K562 (cell line): Measurements from ENCODE around the gene PPRC1. TPM values are rescaled to one million over a fixed set of nuclear protein-coding genes. Genes with fewer than 3 reads are reported as not detected.

Source experiments
- ATAC-seq: fragments of 200-7000 bp; cut with Tn5 transposase; 3 replicates; pipeline ENCODE4 v1.9.1; 2020; ENCODE audit warnings: moderate library complexity
- BruUV-seq: library from RNA; stranded (reverse); fragments of 400-500 nt; replicated peaks from 2 replicates; lab custom pipeline; 2021; lab: Mats Ljungman, UMichigan
- CTCF ChIA-PET: fragments of 300-600 bp; formaldehyde crosslinking; extraction: SDS; loops from one replicate; lab custom pipeline; 2021; ENCODE audit warnings: low intra/inter-chr PET ratio; lab: Yijun Ruan, JAX
- POLR2A ChIA-PET: fragments of 300-600, 350-650 bp; sonication (Branson Sonifier 250); formaldehyde crosslinking; extraction: SDS; loops from one replicate; lab custom pipeline; 2021; ENCODE audit warnings: antibody characterized with exemption, inconsistent platforms; lab: Yijun Ruan, JAX
- DNase-seq, 4 experiments: peaks; one replicate each; pipeline versions ENCODE4 v3.0.0 to v3.0.0-alpha.2; 2011 to 2018; ENCODE audit warnings: low spot score in 3 of 4, mixed read lengths in 3 of 4; ENCODE audit errors: extremely low read depth in 1 of 4
- FAIRE-seq: peaks from 2 replicates; lab custom pipeline; 2011; peaks lifted over from hg19 to GRCh38; lab: Jason Lieb, UNC
- H2AFZ ChIP-seq: 2 replicates; pipeline ENCODE4 v1.6.0; 2011; ENCODE audit warnings: low read depth, low read length, control low read depth, inconsistent platforms
- H3K27ac ChIP-seq: fragments of 200-600 bp; 3 replicates; pipeline ENCODE4 v1.8.0; 2011; ENCODE audit warnings: low read depth, mild to moderate bottlenecking, control low read depth, inconsistent platforms, low read length, moderate library complexity, mixed read lengths; ENCODE audit errors: extremely low read depth
- H3K27me3 ChIP-seq, 2 experiments: fragments of 300-600 bp in 1 of 2; 2 replicates in 1 of 2; 3 replicates in 1 of 2; pipeline versions ENCODE4 v1.6.0 to v1.8.0; 2011; ENCODE audit warnings: inconsistent platforms in 2 of 2, low read length in 2 of 2, mild to moderate bottlenecking in 1 of 2, mixed read lengths in 1 of 2, moderate library complexity in 1 of 2; ENCODE audit not compliant: control insufficient read depth in 2 of 2, insufficient read depth in 2 of 2
- H3K36me3 ChIP-seq: fragments of 300-600 bp; 3 replicates; pipeline ENCODE4 v1.8.0; 2011; ENCODE audit warnings: mild to moderate bottlenecking, low read length, inconsistent platforms; ENCODE audit not compliant: control insufficient read depth, insufficient read depth
- H3K4me1 ChIP-seq, 2 experiments: fragments of 200-600 bp in 1 of 2; replicated peaks in 1 of 2; 2 replicates in 1 of 2; 3 replicates in 1 of 2; pipeline versions ENCODE4 v1.5.1 to v1.8.0; 2011; ENCODE audit warnings: inconsistent platforms in 2 of 2, low read length in 2 of 2, mild to moderate bottlenecking in 1 of 2, mixed read lengths in 1 of 2, moderate library complexity in 1 of 2; ENCODE audit not compliant: control insufficient read depth in 2 of 2, insufficient read depth in 2 of 2
- H3K4me2 ChIP-seq: 2 replicates; pipeline ENCODE4 v1.6.1; 2011; ENCODE audit warnings: low read length, control low read depth, inconsistent platforms, mixed read lengths; ENCODE audit not compliant: insufficient read depth
- H3K4me3 ChIP-seq: fragments of 200-600 bp; sonication (generic), shearing (Covaris generic); 2 replicates; pipeline ENCODE4 v1.5.1; 2016; ENCODE audit warnings: control low read depth, inconsistent platforms
- H3K79me2 ChIP-seq: fragments of 200-600 bp; 3 replicates; pipeline ENCODE4 v1.8.0; 2011; ENCODE audit warnings: low read length, inconsistent platforms; ENCODE audit not compliant: control insufficient read depth, insufficient read depth
- H3K9ac ChIP-seq, 2 experiments: 2 replicates each; pipeline versions ENCODE4 v1.6.0 to v1.6.1; 2011; ENCODE audit warnings: low read depth in 2 of 2, low read length in 2 of 2, control low read depth in 1 of 2, inconsistent platforms in 1 of 2, mild to moderate bottlenecking in 1 of 2, mixed read lengths in 1 of 2; ENCODE audit not compliant: insufficient read depth in 1 of 2
- H3K9me1 ChIP-seq: one replicate; pipeline ENCODE4 v1.6.0; 2011; ENCODE audit warnings: inconsistent platforms, mild to moderate bottlenecking, low read length, moderate library complexity; ENCODE audit not compliant: control insufficient read depth, insufficient read depth
- H3K9me3 ChIP-seq: replicated peaks from 2 replicates; pipeline ENCODE4 v1.5.1; 2011; ENCODE audit warnings: low read depth, low read length, inconsistent platforms; ENCODE audit not compliant: control insufficient read depth, insufficient read depth
- H4K20me1 ChIP-seq: replicated peaks from 2 replicates; pipeline ENCODE4 v1.6.1; 2011; ENCODE audit warnings: low read length, inconsistent platforms, mixed read lengths; ENCODE audit not compliant: control insufficient read depth, insufficient read depth
- ATF1 ChIP-seq, 2 experiments: fragments of 450-650 bp in 1 of 2; IDR thresholded peaks; 2 replicates each; pipeline ENCODE4 v1.6.1; 2016; ENCODE audit warnings: missing compliant biosample characterization in 1 of 2, missing genetic modification characterization in 1 of 2
- HMGXB4 ChIP-seq: sonication (generic); formaldehyde crosslinking; IDR thresholded peaks from 2 replicates; pipeline ENCODE4 v1.8.1; 2023; ENCODE audit warnings: mild to moderate bottlenecking, missing genetic modification reagents
- HNRNPK ChIP-seq: fragments of 200-400 bp; formaldehyde crosslinking; IDR thresholded peaks from one replicate; pipeline ENCODE4 v1.6.1; 2018; ENCODE audit warnings: mild to moderate bottlenecking, low read depth, low read length; ENCODE audit not compliant: poor library complexity, severe bottlenecking
- KDM5B ChIP-seq: fragments of 200-600 bp; sonication (generic); IDR thresholded peaks from 2 replicates; pipeline ENCODE4 v1.6.1; 2012; ENCODE audit warnings: low read depth, mild to moderate bottlenecking, moderate library complexity, low read length, control low read depth, inconsistent platforms; ENCODE audit not compliant: insufficient replicate concordance
- POLR2B ChIP-seq: fragments of 450-650 bp; IDR thresholded peaks from 2 replicates; pipeline ENCODE4 v1.6.1; 2018; ENCODE audit warnings: low read depth; ENCODE audit not compliant: partially characterized antibody
- RBM17 ChIP-seq: fragments of 200-400 bp; formaldehyde crosslinking; IDR thresholded peaks from 2 replicates; pipeline ENCODE4 v1.6.1; 2017; ENCODE audit warnings: low read depth, mild to moderate bottlenecking, low read length, borderline replicate concordance
- ZC3H11A ChIP-seq: IDR thresholded peaks from 2 replicates; pipeline ENCODE4 v1.6.1; 2012; ENCODE audit warnings: low read depth, low read length, improper control_type of control experiment
- ZNF318 ChIP-seq, 2 experiments: fragments of 450-650 bp; IDR thresholded peaks; 2 replicates each; pipeline ENCODE4 v1.6.1; 2016; ENCODE audit warnings: mild to moderate bottlenecking in 2 of 2, borderline replicate concordance in 1 of 2, low read depth in 1 of 2, moderate library complexity in 1 of 2
- ZNF395 ChIP-seq: fragments of 200-800 bp; sonication (Bioruptor generic); IDR thresholded peaks from 2 replicates; pipeline ENCODE4 v1.6.1; 2017; ENCODE audit warnings: missing genetic modification characterization, missing compliant biosample characterization
- ZNF696 ChIP-seq: fragments of 250-450 bp; sonication (Bioruptor Pico); conservative IDR thresholded peaks from 2 replicates; pipeline ENCODE4 v1.4.0; 2020; ENCODE audit warnings: mild to moderate bottlenecking, moderate library complexity
- WGBS: fragments of 100-300 bp; shearing (Covaris generic); methylation state at CpG from one replicate; pipeline ENCODE4 v1.1.6; 2016; ENCODE audit warnings: low coverage, mixed read lengths; ENCODE audit not compliant: insufficient coverage; ENCODE audit errors: missing lambda C conversion rate; 5-methylcytosine and 5-hydroxymethylcytosine counted together
- in situ Hi-C: fragments of 300-500 bp; cut with MboI; formaldehyde crosslinking; loops from 4 replicates; pipeline ENCODE4 v1.15.0; 2018; ENCODE audit warnings: inconsistent platforms, mixed read lengths
- intact Hi-C: fragments of 100-400 bp; cut with micrococcal nuclease; formaldehyde crosslinking; loops from 2 replicates; pipeline ENCODE4 v1.14.2; 2022
- polyA plus RNA-seq, 8 experiments: library from polyadenylated mRNA; depleted of rRNA in 4 of 8; stranded (reverse) in 5 of 8; unstranded in 3 of 8; fragments of >200 nt; fragmentation: Nextera tagmentation in 2 of 8; fragmentation: Illumina TruSeq in 1 of 8; extraction: Ambion mirVana in 2 of 8; extraction: Trizol in 1 of 8; gene quantifications; 2 replicates each; pipeline versions ENCODE4 v1.2.1 to v1.2.3, GENCODE V29; 2011 to 2014; ENCODE audit warnings: inconsistent platforms in 1 of 8, missing spikeins in 1 of 8
- total RNA-seq, 7 experiments: library from RNA; depleted of rRNA in 6 of 7; stranded (reverse); fragments of >200 nt in 6 of 7; fragmentation: Illumina TruSeq in 2 of 7; extraction: Trizol in 2 of 7; gene quantifications; 2 replicates each; pipeline versions ENCODE4 v1.2.1 to v1.2.3, GENCODE V29; 2011 to 2021; ENCODE audit warnings: low replicate concordance in 1 of 7

PPRC1 gene
- total and polyA plus RNA-seq, 9 of the 15 experiments (the other 6 are each of a cell fraction or from before 2014, with no cell fraction given) = 8.5 to 47.1 (median 16.2) TPM

DNA sequence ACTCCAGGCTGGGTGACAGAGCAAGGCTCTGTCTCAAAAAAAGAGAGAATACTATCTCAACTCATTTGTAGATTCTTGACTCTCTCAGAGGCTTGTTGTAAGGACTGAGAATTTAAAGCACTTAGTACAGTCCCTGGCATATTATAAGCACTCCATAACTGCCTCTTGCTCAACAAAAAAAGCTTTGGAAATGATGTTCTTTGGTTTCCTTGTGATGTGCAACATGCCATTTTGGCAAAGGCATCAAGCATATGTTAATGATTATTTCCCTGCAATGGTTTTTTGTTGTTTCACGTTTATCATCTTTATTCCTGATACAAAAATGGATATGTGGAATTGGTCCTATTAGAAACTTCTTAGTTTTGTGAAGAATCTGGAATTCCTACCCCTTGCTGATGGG, 35.0 kb downstream of the PPRC1 start:
- Histone ChIP-seq H4K20me1 (no peaks in the 10 kb centered on the region), H3K9me3 (no peaks in the 10 kb centered on the region), H3K27ac (no peak overlapping the region), H3K4me3 (no peak overlapping the region), H3K79me2 (no peaks in the 10 kb centered on the region), H3K9ac (no peak overlapping the region), H3K4me2 (no peak overlapping the region), H3K4me1 (peaks cover 6 to 10% of the 10 kb centered on the region in 2 experiments; a peak in 4 of 5 replicates), H3K27me3 (no peaks in the 10 kb centered on the region), H3K36me3 (peaks cover 13% of the 10 kb centered on the region), H2AFZ (no peak overlapping the region), H3K9me1 (no peaks in the 10 kb centered on the region)
- FAIRE-seq (no peak), DNase-seq (no peak), ATAC-seq (no peak)
- in situ Hi-C loops (no loop called here), intact Hi-C loops (loop anchor here (2.0 to 5.0 kb wide), 3 partner anchors 63 to 229 kb away; partner anchors contain the start of gene NFKB2)
- POLR2A ChIA-PET = interaction anchor here (1.2 kb wide), 1 partner anchor 11 kb away, joined by 4 read pairs; no protein-coding TSS in a partner anchor
- CTCF ChIA-PET = no interaction called here
- WGBS = 0% methylated on average over 1 of the region's 1 CpG
- BruUV-seq = no TSS peak
- TF ChIP-seq ZNF395 (CRISPR knock-in tag) = no peak
- no peak for TF ChIP-seq HMGXB4 (CRISPR knock-in tag)
- TF ChIP-seq HNRNPK = no peak
- TF ChIP-seq ATF1 (CRISPR knock-in tag; IDR thresholded peaks at IDR 0.05) = no peak
- no peak for TF ChIP-seq ATF1 (tag; IDR thresholded peaks at IDR 0.05)
- TF ChIP-seq POLR2B = no peak
- no peak for TF ChIP-seq ZC3H11A
- TF ChIP-seq ZNF318 (IDR thresholded peaks at IDR 0.05; ENCODE audit: borderline replicate concordance in 1 of 2, low read depth in 1 of 2) = no peak
- no peak for TF ChIP-seq KDM5B
- TF ChIP-seq RBM17 = no peak
- TF ChIP-seq ZNF696 = no peak
